Astrocyte (in vitro differentiated cells and primary cell): ENCODE results near the gene PIK3CD.

Source experiments
- EZH2 ChIP-seq: IDR thresholded peaks from 2 replicates; pipeline ENCODE4 v1.6.1; 2012; ENCODE audit warnings: mild to moderate bottlenecking, low read length, inconsistent platforms; ENCODE audit not compliant: insufficient read depth
- TF ChIP-seq, protein P1 (sequence below): IDR thresholded peaks from 2 replicates; pipeline ENCODE4 v1.5.1; 2011; ENCODE audit warnings: low read depth, mild to moderate bottlenecking, inconsistent platforms, low read length, moderate library complexity; ENCODE audit not compliant: insufficient read depth

DNA sequence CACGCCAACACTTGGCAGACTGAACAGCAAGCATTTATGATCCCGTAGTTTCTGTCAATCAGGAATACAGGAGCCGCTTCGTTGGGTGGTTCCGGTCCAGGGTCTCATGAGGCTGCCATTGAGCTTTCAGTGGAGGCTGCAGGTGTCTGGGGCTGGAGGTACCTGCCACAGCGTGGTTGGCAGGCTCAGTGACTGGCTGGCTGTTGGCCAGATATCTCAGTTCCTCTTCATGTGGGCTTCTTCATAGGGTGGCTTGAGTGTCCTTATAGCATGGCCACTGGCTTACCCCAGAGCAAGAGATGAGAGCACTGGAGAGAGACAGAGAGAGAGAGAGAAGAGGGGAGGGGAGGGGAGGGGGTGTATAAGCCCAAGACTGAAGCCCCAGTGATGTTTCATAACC lies 29.3 kb downstream of the PIK3CD start:
- TF ChIP-seq, protein P1, sequence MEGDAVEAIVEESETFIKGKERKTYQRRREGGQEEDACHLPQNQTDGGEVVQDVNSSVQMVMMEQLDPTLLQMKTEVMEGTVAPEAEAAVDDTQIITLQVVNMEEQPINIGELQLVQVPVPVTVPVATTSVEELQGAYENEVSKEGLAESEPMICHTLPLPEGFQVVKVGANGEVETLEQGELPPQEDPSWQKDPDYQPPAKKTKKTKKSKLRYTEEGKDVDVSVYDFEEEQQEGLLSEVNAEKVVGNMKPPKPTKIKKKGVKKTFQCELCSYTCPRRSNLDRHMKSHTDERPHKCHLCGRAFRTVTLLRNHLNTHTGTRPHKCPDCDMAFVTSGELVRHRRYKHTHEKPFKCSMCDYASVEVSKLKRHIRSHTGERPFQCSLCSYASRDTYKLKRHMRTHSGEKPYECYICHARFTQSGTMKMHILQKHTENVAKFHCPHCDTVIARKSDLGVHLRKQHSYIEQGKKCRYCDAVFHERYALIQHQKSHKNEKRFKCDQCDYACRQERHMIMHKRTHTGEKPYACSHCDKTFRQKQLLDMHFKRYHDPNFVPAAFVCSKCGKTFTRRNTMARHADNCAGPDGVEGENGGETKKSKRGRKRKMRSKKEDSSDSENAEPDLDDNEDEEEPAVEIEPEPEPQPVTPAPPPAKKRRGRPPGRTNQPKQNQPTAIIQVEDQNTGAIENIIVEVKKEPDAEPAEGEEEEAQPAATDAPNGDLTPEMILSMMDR: no peak
- no peak for TF ChIP-seq EZH2
